A673 (cell line): Measurements from ENCODE around the gene PEX26.

Experiments used
- EZH2 ChIP-seq: fragments of 200-600 bp; sonication (generic); IDR thresholded peaks from 2 replicates; pipeline ENCODE4 v1.6.1; 2017; ENCODE audit warnings: borderline replicate concordance, low read depth, mild to moderate bottlenecking, mixed read lengths, antibody characterized with exemption, low read length; ENCODE audit not compliant: poor library complexity, severe bottlenecking
- TF ChIP-seq, protein P1 (sequence below): fragments of 300-800, 200-600 bp; sonication (generic); conservative IDR thresholded peaks from 2 replicates; pipeline ENCODE4 v1.5.1; 2017; ENCODE audit warnings: low read depth, mild to moderate bottlenecking, antibody characterized with exemption, low read length, moderate library complexity, mixed read lengths

DNA sequence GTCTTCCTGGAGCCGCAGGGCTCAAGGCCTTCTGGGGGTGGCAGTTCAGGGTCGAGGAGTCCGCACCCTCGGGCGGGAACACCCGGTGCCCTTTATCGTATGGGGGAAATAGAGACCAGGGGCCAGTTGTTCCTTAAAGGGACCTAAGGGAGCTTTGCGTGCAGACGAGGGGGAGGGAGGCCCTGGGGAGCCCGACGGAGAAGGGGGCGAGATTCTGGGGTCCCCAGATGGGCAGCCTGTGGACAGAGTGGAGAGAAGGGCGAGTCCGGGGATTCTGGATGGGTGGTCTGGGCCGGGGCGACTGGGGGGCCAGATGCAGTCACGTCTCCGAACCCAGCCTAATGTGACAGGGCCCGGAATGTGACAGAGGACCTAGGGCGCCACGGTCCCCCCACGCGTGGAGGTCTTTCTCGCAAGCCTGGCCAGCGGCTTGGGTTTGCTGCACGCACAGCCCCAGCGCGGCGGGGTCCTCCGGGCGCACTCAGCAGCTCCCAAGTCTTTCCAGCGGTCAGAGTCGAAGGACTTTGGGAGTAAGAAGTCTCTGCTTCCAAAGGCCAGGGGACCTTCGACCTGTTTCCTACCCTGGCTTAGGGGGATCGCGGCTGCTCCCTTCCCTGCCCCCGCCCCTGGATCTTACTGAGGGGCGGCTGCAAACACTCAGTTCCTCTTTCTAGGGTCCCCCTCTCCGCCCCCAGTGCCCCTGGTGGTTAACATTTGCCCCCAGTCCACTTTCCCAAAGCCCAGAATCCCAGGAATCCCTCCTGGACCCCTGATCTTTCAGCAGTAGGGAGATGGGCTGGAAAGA, 33.4 kb downstream of the PEX26 start:
- TF ChIP-seq, protein P1, sequence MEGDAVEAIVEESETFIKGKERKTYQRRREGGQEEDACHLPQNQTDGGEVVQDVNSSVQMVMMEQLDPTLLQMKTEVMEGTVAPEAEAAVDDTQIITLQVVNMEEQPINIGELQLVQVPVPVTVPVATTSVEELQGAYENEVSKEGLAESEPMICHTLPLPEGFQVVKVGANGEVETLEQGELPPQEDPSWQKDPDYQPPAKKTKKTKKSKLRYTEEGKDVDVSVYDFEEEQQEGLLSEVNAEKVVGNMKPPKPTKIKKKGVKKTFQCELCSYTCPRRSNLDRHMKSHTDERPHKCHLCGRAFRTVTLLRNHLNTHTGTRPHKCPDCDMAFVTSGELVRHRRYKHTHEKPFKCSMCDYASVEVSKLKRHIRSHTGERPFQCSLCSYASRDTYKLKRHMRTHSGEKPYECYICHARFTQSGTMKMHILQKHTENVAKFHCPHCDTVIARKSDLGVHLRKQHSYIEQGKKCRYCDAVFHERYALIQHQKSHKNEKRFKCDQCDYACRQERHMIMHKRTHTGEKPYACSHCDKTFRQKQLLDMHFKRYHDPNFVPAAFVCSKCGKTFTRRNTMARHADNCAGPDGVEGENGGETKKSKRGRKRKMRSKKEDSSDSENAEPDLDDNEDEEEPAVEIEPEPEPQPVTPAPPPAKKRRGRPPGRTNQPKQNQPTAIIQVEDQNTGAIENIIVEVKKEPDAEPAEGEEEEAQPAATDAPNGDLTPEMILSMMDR = no peak
- TF ChIP-seq EZH2 = no peak
